Activated CD4-positive, alpha-beta T cell treated with anti-CD3 and anti-CD28 coated beads, Interleukin-10, Interleukin-2, amounts not matched to agents 100 ng/mL and 50 ng/mL, durations not matched to agents 16 hours and 8 hours (primary cell): ENCODE measurements around the gene CD207.
"Not testable (repeated sequence)": the region's sequence is repeated elsewhere in the genome, so short reads cannot be mapped to it uniquely, and the experiment has no call there.

Experiments
- DNase-seq: peaks from one replicate; pipeline ENCODE4 v3.0.0-alpha.2; 2020

The CD207 gene

GRCh38 chr2:70828914-70829824, 6.4 kb downstream of the CD207 start:
- no peak for DNase-seq

GRCh38 chr2:70828115-70828514, 7.5 kb downstream of the CD207 start:
- no peak for DNase-seq

GRCh38 chr2:70827388-70827787, 8.2 kb downstream of the CD207 start:
- no peak for DNase-seq

GRCh38 chr2:70826696-70827350, 8.8 kb downstream of the CD207 start:
- DNase-seq = peak; percentile 53

GRCh38 chr2:70823249-70823648, 12.4 kb downstream of the CD207 start:
- DNase-seq = no peak

- no peak for DNase-seq
These were observed 12.8 kb downstream of the CD207 start for GRCh38 chr2:70822843-70823242.

GRCh38 chr2:70820499-70820898, 15.1 kb downstream of the CD207 start, which contains the start of gene CLEC4F:
TSS of gene CLEC4F (minus strand) at chr2:70820599. CDS start at chr2:70820523, 76 bp downstream.
- DNase-seq = no peak

- peak; percentile 84 for DNase-seq
These were observed 18.2 kb downstream of the CD207 start for GRCh38 chr2:70817284-70817954.

GRCh38 chr2:70816726-70817125, 18.9 kb downstream of the CD207 start:
- DNase-seq = no peak

- no peak for DNase-seq
These were observed 26.3 kb downstream of the CD207 start for GRCh38 chr2:70808983-70809958.

- DNase-seq = no peak
These were observed 27.8 kb downstream of the CD207 start for GRCh38 chr2:70807828-70808118.

- no peak for DNase-seq
These were observed 28.4 kb downstream of the CD207 start for GRCh38 chr2:70807102-70807827.

- DNase-seq = no peak
These were observed 29.0 kb downstream of the CD207 start for GRCh38 chr2:70806620-70807019.

GRCh38 chr2:70806013-70806412, 29.6 kb downstream of the CD207 start:
- no peak for DNase-seq

- no peak for DNase-seq
These were observed 33.9 kb downstream of the CD207 start for GRCh38 chr2:70801607-70802263.

- DNase-seq = no peak
These were observed 35.9 kb downstream of the CD207 start for GRCh38 chr2:70799706-70800105.

GRCh38 chr2:70797996-70798395, 37.6 kb downstream of the CD207 start:
- not testable (repeated sequence) for DNase-seq

GRCh38 chr2:70797506-70797905, 38.1 kb downstream of the CD207 start:
- no peak for DNase-seq

GRCh38 chr2:70796262-70796661, 39.4 kb downstream of the CD207 start:
- no peak for DNase-seq

- DNase-seq = no peak
These were observed 40.2 kb downstream of the CD207 start for GRCh38 chr2:70795164-70795995.
